Measurements from ENCODE around the gene EIF6.

Gene EIF6

DNA sequence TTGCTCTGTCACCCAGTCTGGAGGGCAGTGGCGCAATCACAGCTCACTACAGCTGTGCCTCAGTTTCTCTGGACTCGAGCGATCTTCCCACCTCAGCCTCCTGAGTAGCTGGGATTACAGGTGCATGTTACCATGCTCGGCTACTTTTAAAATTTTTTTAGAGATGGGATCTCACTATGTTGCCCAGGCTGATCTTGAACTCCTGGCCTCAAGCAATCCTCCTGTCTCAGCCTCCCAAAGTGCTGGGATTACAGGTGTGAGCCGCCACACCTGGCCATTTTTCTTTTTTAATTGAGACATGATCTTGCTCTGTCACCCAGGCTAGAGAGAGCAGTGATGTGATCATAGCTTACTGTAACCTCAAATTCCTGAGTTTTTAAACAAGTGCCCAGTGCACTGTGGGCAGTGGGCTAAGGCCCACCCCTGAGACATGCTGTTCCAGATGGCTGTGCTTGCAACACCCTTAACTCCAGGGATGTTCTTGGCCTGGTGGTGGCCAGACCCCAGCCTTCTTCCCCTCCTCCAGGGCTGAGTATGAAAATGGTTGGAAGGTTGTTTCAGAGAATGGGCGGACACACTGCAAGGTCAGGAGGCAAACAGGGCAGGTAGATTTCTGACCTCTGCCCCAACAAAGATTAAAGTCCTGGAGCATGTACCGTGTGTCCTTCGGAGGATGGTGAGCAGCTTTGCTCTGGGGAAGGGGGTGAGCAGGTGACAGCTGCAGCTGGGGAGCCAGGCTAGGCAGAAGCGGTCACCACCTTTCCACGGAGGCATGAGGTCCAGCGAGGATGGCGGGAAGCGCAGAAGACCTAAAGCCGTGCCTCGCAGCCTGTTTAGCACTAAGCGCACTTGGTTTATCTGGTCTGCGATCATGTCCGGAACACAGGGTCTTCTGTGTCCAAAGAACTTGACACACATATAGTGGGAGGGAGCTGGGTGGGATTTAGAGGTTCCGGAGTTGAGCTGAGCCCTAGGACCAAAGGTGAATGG, 9.0 kb upstream of the EIF6 start:
- no peak for DNase-seq

DNA sequence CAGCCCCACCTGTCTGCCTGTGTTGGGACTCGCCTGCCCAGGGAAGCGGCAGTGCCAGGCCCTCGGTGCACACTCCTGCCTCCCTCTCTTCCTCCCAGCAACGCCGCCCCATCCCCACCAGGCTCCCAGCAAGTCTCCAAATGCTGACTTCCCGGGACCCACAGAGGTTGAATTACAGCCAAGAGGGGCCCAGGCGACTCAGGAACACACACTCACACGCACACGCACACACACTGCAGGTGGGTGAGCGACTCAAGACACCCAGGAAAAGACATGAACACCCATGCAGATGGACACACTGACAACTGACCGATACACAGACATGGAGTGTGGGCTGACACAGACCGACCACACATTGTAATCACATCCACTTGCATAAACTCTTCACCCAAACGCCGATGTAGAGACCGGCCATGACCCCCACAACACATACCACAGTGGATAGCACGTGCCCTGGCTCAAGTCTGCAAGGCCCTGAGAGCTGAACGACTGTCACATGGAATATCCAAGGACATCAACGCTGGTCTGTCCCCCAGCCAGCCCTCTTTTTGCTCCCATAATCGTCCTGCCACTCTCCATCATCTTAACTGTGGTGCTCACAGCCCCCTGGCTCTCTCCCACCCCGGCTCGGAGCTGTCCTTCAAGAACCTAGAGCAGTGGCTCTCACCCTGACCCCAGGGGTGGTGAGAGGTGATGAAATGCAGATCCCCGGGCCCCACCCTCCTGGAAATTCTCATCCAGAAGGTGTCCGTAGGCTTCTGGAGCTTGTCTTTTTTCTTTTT, 8.1 kb upstream of the EIF6 start:
- no peak for DNase-seq

DNA sequence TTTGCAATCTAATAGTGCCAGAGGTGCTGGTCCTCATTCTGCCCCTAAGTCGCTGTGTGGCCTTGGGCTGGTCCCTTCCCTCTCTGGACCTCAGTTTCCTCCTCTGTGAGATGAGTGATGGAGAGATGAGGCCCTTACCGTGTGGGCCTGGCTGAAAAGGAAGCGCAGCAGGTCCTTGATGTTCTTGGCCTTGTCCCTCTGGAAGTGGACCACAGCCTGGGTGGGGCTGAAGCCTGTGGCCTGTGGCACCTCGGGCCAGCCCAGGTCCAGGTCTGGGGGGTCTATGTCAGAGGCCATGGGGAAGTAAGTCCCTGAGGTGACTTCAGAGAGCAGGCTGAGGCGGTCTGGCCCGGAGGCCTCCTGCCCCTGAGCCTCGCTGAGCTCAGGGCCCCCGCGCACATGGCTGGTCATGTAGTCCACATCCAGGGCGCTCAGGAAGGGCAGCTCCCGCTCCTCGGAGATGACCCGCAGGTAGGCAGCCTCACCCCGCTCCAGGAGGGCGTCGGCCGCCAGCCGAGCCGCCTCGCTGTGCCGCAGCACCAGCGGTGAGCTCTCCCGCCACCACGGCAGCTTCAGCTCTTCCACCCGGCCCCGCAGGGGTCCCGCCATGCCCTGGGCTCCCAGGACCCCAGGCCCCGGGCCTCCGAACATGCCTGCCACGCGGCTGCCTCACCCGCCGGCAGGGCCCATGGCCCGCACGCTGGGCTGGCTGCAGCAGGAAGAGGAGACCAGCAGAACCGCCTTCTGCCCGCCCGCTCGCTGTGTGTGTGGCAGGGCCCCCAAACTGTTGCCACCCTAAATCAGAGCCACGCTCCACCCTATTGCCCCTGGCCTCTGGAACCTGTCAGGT, 7.3 kb upstream of the EIF6 start, which contains the start of gene FAM83C:
TSS of gene FAM83C (minus strand) at position 772 of the 850 bp plus-strand sequence. CDS start at position 651, 121 bp downstream.
- no peak for DNase-seq

DNA sequence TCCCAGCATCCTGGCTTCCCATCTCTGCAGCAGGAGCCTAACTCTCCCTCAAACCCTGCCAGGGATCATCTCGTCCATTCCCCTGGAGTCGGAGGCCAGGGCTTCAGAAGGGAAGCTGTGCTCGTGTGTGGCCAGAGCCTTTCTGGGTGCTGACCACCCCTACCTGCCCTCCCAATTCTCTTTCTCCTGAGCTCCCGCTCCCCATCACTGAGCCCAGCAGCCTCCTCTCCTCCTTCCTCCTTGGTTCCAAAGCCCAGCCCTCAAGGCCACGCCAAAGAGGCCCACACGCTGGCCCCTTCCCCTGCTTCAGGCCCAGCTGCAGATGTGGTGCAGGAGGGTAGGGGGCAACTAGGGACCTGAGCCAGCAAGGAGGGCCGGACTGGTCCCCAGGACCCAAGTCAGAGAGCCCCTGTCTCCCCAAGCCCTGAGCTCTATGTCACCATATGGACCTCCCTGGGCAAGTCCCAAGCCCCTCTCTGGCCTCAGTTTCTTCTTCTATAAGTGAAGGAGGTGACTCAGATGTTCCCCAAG, 6.4 kb upstream of the EIF6 start:
- no peak for DNase-seq

GRCh38 chr20:35290186-35290886, 5.8 kb upstream of the EIF6 start:
- no peak for DNase-seq

DNA sequence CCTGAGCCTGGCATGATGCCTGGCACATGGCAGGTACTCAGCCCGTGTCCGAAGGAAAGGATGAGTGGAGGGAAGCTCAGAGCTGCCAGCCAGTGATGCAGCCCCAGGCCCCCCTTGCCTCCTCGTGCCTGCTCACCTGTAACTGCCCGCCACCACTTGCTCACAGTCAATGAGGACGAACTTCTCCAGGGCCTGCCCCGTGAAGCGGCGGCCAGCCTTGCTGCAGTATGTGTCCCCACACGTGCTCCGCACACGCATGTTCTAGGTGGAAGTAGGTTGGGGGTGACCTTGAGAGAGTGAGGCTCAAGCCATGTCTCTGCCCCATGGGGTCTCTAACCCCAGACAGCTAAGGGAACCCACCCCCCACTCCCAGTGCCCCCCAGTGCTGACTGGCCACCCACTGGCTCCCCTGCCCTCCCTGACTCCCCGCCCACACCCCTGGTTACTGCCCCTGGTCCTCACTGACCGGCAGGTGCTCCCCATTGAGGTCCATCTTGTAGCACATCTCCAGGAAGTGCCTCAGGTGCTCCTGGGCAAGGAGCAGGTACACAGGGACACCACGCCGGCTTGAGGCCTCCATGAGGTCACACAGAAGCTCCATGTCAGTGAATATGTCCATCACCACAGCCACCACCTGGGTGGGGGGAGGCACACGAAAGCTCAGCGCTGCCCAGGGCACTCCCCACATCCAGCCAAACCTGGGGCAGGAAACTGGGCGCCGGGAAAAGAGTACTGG, 3.9 kb upstream of the EIF6 start:
- DNase-seq = no peak

DNA sequence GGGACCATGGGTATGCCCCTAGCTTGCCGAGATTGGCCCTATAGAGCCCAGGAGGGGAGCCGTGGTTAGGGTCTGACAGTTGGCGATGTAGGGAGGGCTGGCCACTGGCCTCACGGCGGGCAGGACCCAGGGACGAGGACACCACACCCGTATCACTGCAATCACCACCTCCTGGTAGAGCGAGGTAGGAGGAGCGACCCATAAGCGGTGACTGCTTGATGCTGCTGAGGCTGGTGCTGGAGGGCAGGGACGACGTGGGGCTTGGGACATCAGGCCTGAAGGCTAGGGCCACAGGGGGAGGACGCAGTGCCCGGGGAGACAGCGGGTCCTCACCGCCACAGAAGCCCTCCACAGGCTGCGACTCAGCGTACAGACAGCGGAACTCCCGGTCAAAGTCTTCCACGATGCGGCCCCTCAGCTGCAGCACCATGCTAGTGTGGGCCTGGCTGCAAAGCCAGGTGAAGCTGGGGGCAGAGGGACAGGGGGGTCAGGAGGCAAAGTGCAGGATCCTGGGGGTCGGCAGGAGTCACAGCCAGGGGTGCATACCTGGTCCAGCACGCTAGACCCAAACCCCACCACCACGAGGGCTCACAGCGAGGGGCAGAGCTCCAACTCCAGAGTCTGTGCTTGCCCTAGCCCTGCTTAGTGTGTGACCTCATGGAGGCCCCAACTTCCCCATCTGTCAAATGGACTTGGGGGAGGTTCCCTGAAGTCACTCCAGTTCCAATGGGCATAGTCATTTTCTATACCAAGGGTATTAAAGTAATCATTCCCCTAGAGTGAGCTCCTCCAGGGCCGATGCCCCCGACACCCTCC, 3.1 kb upstream of the EIF6 start:
- DNase-seq = no peak

GRCh38 chr20:35286899-35287508, 2.4 kb upstream of the EIF6 start:
- DNase-seq = no peak

DNA sequence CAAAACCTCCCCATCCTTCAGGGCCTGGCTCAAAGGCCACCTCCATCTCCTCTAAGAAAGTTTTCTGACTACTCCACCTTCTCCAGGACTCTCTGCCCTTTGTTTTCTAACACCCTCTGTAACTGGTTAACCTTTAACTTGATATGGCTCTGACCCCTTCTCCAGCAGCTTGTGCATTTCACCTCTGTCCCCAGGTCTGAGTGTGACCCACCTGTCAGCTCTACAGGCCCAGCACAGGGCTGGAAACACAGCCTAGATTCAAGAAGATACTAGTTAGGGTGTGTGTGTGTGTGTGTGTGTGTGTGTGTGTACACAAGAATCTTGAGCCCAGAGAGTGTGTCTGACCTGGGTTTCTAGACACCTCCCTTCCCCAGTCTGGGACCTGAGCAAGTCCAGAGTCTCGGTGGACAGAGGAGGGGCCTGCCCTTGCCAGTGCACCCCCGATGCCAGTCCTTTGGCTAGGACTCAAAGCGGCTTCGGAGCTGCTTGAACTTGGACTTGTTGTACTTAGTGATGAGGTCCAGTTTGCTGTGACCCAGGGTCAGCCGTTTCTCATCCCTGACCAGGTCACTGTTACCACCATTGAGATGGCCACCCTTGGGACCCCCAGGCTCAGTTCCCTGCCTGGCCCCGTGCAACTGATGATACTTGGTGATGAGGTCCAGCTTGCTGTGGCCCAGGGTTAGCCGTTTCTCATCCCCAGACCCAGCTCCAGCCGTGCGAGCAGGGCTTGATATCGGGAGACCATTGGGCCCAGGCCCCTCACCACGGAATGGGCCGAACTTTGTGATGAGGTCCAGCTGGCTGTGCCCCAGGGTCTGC, 1.7 kb upstream of the EIF6 start:
- DNase-seq = no peak

DNA sequence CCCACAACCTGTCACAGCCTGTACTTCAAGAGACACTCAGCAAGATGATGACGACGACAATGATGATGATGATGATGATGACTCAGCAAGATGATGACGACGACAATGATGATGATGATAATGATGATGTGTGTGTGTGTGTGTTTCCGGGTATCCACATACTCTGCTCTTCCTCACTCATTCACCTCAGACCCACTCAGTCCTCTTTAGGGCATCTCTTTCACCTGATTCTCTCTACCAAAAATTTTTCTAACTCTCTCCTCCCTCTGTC, 1.2 kb upstream of the EIF6 start:
- DNase-seq = no peak

GRCh38 chr20:35284992-35285805, 627 bp upstream of the EIF6 start:
- DNase-seq = no peak

GRCh38 chr20:35283441-35284266, 918 bp downstream of the EIF6 start:
- no peak for DNase-seq

DNA sequence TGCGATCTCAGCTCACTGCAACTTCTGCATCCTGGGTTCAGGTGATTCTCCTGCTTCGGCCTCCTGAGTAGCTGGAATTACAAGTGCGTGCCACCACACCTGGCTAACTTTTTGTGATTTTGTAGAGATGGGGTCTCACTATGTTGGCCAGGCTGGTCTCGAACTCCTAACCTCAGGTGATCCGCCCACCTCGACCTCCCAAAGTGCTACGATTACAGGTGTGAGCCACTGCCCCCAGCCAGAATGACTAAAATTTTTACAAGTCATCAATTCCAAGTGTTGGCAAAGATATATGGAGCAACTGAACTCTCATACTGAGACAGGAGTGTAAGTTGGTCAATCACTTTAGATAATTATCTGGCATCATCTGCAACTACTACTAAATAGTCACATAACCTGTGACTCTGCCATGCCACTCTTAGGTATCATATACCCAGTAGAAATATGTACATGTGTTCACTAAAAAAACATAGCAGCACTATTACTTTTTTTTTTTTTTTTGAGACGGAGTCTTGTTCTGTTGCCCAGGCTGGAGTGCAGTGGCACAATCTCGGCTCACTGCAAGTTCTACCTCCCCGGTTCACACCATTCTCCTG, 3.0 kb downstream of the EIF6 start:
- no peak for DNase-seq

- DNase-seq = no peak
These were observed 4.0 kb downstream of the EIF6 start for GRCh38 chr20:35280523-35280922.

DNA sequence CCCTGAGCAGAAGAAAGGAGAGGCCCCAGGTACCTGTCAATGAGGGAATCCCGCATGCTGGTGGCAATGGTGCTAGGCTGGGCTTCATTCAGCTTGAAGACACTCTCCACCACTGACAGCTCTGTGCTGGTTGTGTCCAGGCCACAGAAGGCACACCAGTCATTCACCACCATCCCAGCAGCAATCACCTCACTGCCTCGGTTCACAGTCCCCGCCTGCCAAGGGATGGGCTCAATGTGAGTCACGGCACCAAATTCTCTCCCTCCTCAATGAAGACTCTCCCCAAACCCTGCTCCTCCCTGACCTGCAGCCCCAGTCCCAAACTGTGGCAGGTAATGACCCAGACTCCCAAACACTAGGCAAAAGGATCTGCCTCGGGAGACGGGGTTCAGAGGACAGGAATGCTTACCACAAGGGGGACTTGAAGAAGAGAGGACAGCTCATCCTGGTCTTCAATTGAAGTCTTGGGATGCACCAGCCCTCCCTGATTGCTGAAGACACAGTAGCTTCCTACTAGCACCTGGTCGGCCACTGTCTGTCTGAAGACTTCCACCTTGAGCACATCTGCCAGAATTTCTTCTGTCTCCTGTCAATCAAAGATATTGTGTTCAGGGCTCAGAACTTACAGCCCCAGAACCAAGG, 4.9 kb downstream of the EIF6 start:
- no peak for DNase-seq

- DNase-seq = no peak
These were observed 5.5 kb downstream of the EIF6 start for GRCh38 chr20:35279040-35279439.
